Loucy (cell line): ENCODE measurements around the gene EPHA6.

Experiments used
- EZH2phosphoT487 ChIP-seq: fragments of 200-600 bp; IDR thresholded peaks from 2 replicates; pipeline ENCODE4 v1.6.1; 2018; ENCODE audit warnings: antibody characterized with exemption, mild to moderate bottlenecking, moderate library complexity, borderline replicate concordance
- TF ChIP-seq, protein P1 (sequence below): fragments of 200-600 bp; sonication (generic); conservative IDR thresholded peaks from 2 replicates; pipeline ENCODE4 v1.5.1; 2014; ENCODE audit warnings: mild to moderate bottlenecking, antibody characterized with exemption, low read length

DNA sequence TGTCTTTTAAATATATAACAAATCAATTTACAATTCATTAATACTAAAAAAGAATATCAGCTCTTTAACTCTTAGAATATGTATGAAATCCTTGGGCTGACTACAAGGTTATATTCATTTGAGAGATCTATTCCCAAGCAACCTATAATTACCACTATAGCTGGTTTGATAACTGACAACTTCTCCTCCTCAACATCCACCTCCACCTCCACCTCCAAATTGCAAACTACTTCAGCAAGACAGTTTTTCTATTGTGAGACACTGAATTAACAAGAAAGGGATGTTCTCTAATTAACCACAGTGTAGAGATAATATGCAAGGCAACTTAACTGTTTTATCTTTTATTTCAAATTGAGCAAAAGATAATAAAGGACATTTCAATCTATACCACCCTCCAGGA, 665.3 kb downstream of the EPHA6 start:
- TF ChIP-seq, protein P1, sequence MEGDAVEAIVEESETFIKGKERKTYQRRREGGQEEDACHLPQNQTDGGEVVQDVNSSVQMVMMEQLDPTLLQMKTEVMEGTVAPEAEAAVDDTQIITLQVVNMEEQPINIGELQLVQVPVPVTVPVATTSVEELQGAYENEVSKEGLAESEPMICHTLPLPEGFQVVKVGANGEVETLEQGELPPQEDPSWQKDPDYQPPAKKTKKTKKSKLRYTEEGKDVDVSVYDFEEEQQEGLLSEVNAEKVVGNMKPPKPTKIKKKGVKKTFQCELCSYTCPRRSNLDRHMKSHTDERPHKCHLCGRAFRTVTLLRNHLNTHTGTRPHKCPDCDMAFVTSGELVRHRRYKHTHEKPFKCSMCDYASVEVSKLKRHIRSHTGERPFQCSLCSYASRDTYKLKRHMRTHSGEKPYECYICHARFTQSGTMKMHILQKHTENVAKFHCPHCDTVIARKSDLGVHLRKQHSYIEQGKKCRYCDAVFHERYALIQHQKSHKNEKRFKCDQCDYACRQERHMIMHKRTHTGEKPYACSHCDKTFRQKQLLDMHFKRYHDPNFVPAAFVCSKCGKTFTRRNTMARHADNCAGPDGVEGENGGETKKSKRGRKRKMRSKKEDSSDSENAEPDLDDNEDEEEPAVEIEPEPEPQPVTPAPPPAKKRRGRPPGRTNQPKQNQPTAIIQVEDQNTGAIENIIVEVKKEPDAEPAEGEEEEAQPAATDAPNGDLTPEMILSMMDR = no peak
- no peak for TF ChIP-seq EZH2phosphoT487
